ENCODE data around the gene KCNMA1.

DNA sequence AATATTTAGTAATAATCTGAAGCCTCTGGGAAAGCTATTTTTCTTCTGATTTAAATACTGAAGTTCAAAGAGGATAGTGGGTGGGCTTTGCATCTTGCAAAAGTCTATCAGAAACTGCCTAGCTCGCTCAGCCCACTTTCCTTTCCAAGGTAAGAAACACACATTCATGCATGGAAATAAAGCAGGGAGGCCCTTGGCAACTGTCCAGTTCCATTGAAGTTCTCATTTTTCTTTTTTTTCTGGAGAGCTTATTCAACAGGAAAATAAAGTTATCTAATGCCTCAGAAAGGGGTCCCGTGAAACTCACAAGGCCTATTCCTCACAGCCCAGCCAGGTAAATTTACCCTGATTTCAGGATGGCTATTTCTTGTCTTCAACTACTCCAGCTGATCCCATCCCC is 654.9 kb downstream of the KCNMA1 start:
- TF ChIP-seq, protein P1, sequence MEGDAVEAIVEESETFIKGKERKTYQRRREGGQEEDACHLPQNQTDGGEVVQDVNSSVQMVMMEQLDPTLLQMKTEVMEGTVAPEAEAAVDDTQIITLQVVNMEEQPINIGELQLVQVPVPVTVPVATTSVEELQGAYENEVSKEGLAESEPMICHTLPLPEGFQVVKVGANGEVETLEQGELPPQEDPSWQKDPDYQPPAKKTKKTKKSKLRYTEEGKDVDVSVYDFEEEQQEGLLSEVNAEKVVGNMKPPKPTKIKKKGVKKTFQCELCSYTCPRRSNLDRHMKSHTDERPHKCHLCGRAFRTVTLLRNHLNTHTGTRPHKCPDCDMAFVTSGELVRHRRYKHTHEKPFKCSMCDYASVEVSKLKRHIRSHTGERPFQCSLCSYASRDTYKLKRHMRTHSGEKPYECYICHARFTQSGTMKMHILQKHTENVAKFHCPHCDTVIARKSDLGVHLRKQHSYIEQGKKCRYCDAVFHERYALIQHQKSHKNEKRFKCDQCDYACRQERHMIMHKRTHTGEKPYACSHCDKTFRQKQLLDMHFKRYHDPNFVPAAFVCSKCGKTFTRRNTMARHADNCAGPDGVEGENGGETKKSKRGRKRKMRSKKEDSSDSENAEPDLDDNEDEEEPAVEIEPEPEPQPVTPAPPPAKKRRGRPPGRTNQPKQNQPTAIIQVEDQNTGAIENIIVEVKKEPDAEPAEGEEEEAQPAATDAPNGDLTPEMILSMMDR (IDR thresholded peaks at IDR 0.05) = no peak
- no peak for TF ChIP-seq ZFX (IDR thresholded peaks at IDR 0.05; ENCODE audit: borderline replicate concordance)

Data from 22Rv1 (cell line).